GM19397 (cell line): Measurements from ENCODE around the gene HPS4.
"Not testable (repeated sequence)": the region's sequence is repeated elsewhere in the genome, so short reads cannot be mapped to it uniquely, and the experiment has no call there.

ENCODE experiments used
- ATAC-seq: cut with Tn5 transposase; IDR thresholded peaks from one replicate; pipeline ENCODE4 v1.9.1; 2021; ENCODE audit warnings: mild to moderate bottlenecking, moderate library complexity; ENCODE audit not compliant: unreplicated experiment

HPS4 gene

GRCh38 chr22:26483439-26484359 lies at the start of gene HPS4, which contains the start of gene SRRD:
HPS4 (minus strand) TSS chr22:26483783; CDS start chr22:26481762, 2,021 bp downstream.
SRRD (plus strand) TSS chr22:26483877; CDS start chr22:26483891, 14 bp downstream.
- peak; percentile 75 for ATAC-seq

- no peak for ATAC-seq
Observed at GRCh38 chr22:26529345-26529744, 45.8 kb upstream of the HPS4 start.

- not testable (repeated sequence) for ATAC-seq
Observed at GRCh38 chr22:26528518-26528917, 44.9 kb upstream of the HPS4 start.

GRCh38 chr22:26527574-26528465 lies 44.2 kb upstream of the HPS4 start:
- ATAC-seq, result no peak

- no peak for ATAC-seq
Observed at GRCh38 chr22:26527167-26527566, 43.6 kb upstream of the HPS4 start.

- no peak for ATAC-seq
Observed at GRCh38 chr22:26525946-26526564, 42.5 kb upstream of the HPS4 start.

GRCh38 chr22:26524870-26525269 lies 41.3 kb upstream of the HPS4 start:
- ATAC-seq, result no peak

- no peak for ATAC-seq
Observed at GRCh38 chr22:26522592-26522991, 39.0 kb upstream of the HPS4 start.

- no peak for ATAC-seq
Observed at GRCh38 chr22:26522012-26522411, 38.4 kb upstream of the HPS4 start.

GRCh38 chr22:26517429-26517828 lies 33.8 kb upstream of the HPS4 start:
- no peak for ATAC-seq

GRCh38 chr22:26516503-26516902 lies 32.9 kb upstream of the HPS4 start:
- no peak for ATAC-seq

- no peak for ATAC-seq
Observed at GRCh38 chr22:26515931-26516330, 32.3 kb upstream of the HPS4 start.

- no peak for ATAC-seq
Observed at GRCh38 chr22:26514419-26515161, 31.0 kb upstream of the HPS4 start.

- no peak for ATAC-seq
Observed at GRCh38 chr22:26513838-26514237, 30.3 kb upstream of the HPS4 start.

GRCh38 chr22:26512149-26512793 lies 28.7 kb upstream of the HPS4 start, which contains the start of gene TFIP11:
TFIP11 (minus strand) TSS chr22:26512473; CDS start chr22:26510272, 2,201 bp downstream.
- ATAC-seq, result peak; percentile 98

GRCh38 chr22:26508148-26508547 lies 24.6 kb upstream of the HPS4 start:
- no peak for ATAC-seq

- no peak for ATAC-seq
Observed at GRCh38 chr22:26503758-26504157, 20.2 kb upstream of the HPS4 start.

GRCh38 chr22:26502688-26503561 lies 19.3 kb upstream of the HPS4 start:
- ATAC-seq, result no peak

- no peak for ATAC-seq
Observed at GRCh38 chr22:26501996-26502395, 18.4 kb upstream of the HPS4 start.
